K562 (cell line): ENCODE data around the gene SS18L1. TPM values are rescaled to one million over a fixed set of nuclear protein-coding genes. Genes with fewer than 3 reads are reported as not detected.
A peak's percentile ranks its signal among the peaks of the same experiment; 100 is the strongest.

Experiments
- FOXP1 ChIP-seq: sonication (generic); formaldehyde crosslinking; IDR thresholded peaks from 2 replicates; pipeline ENCODE4 v1.8.0; 2022; ENCODE audit warnings: mild to moderate bottlenecking, missing genetic modification reagents
- polyA plus RNA-seq, 8 experiments: library from polyadenylated mRNA; depleted of rRNA in 4 of 8; stranded (reverse) in 5 of 8; unstranded in 3 of 8; fragments of >200 nt; fragmentation: Nextera tagmentation in 2 of 8; fragmentation: Illumina TruSeq in 1 of 8; extraction: Ambion mirVana in 2 of 8; extraction: Trizol in 1 of 8; gene quantifications; 2 replicates each; pipeline versions ENCODE4 v1.2.1 to v1.2.3, GENCODE V29; 2011 to 2014; ENCODE audit warnings: inconsistent platforms in 1 of 8, missing spikeins in 1 of 8
- total RNA-seq, 7 experiments: library from RNA; depleted of rRNA in 6 of 7; stranded (reverse); fragments of >200 nt in 6 of 7; fragmentation: Illumina TruSeq in 2 of 7; extraction: Trizol in 2 of 7; gene quantifications; 2 replicates each; pipeline versions ENCODE4 v1.2.1 to v1.2.3, GENCODE V29; 2011 to 2021; ENCODE audit warnings: low replicate concordance in 1 of 7
- TF ChIP-seq, protein P1 (sequence below), 2 experiments: IDR thresholded peaks in 1 of 2; conservative IDR thresholded peaks in 1 of 2; 2 replicates each; pipeline ENCODE4 v1.6.1; 2016; ENCODE audit warnings: low read depth in 2 of 2, mild to moderate bottlenecking in 1 of 2, missing compliant biosample characterization in 1 of 2, missing genetic modification characterization in 1 of 2, moderate library complexity in 1 of 2
- TF ChIP-seq, protein P2 (sequence below): fragments of 250-450 bp; sonication (Bioruptor Pico); IDR thresholded peaks from 2 replicates; pipeline ENCODE4 v1.5.0; 2021; ENCODE audit warnings: mild to moderate bottlenecking, borderline replicate concordance
- TF ChIP-seq, protein P3 (sequence below): fragments of 250-450 bp; sonication (Bioruptor Pico); IDR thresholded peaks from 2 replicates; pipeline ENCODE4 v1.5.0; 2021; ENCODE audit warnings: mild to moderate bottlenecking, moderate library complexity
- TF ChIP-seq, protein P4 (sequence below), 2 experiments: fragments of 450-650 bp; conservative IDR thresholded peaks; 2 replicates each; pipeline ENCODE4 v1.6.1; 2017; ENCODE audit warnings: mild to moderate bottlenecking in 2 of 2, moderate library complexity in 2 of 2
- TF ChIP-seq, protein P5 (sequence below): fragments of 250-450 bp; sonication (Bioruptor Pico); IDR thresholded peaks from 2 replicates; pipeline ENCODE4 v1.9.0; 2021; ENCODE audit warnings: mild to moderate bottlenecking
- TF ChIP-seq, protein P6 (sequence below): IDR thresholded peaks from 3 replicates; pipeline ENCODE4 v1.6.1; 2011; ENCODE audit warnings: borderline replicate concordance, mild to moderate bottlenecking, moderate library complexity; ENCODE audit not compliant: insufficient read length; ENCODE audit errors: extremely low read depth
- TF ChIP-seq, protein P7 (sequence below): fragments of 450-650 bp; formaldehyde crosslinking; IDR thresholded peaks from 2 replicates; pipeline ENCODE4 v1.4.0; 2020; ENCODE audit warnings: mild to moderate bottlenecking

SS18L1 gene
- total and polyA plus RNA-seq, 9 of the 15 experiments (the other 6 are each of a cell fraction or from before 2014, with no cell fraction given): 2.7 to 28.3 (median 15.1) TPM

DNA sequence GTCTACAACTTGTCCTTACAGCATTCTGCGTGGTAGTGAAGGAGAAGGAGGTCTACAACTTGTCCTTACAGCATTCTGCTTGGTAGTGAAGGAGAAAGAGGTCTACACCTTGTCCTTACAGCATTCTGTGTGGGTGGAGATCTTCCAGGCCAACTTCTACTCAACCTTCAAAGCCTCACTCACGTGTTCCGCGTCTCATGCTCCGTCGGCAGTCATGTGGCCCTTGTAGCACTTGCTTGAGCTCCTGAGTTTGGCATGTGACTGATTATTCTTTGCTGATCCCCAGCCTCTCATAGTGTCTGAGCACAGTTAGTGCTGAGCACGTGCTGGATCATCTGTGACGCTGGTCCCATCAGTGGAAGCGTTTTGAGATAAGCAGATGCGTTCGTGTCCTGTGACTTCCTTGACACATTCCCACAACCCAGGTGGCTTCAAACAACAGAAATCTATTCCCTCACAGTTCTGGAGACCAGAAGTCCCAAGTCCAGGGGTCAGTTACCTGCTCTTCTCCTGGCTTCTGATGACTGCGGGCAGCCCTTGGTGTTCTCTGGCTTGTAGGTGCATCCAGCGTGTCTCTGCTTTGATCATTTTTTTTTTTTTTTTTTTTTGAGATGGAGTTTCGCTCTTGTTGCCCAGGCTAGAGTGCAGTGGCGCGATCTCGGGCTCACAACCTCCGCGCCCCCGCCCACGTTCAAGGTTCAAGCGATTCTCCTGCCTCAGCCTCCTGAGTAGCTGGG lies 2.6 kb downstream of the SS18L1 start (continued):
- TF ChIP-seq, protein P1, sequence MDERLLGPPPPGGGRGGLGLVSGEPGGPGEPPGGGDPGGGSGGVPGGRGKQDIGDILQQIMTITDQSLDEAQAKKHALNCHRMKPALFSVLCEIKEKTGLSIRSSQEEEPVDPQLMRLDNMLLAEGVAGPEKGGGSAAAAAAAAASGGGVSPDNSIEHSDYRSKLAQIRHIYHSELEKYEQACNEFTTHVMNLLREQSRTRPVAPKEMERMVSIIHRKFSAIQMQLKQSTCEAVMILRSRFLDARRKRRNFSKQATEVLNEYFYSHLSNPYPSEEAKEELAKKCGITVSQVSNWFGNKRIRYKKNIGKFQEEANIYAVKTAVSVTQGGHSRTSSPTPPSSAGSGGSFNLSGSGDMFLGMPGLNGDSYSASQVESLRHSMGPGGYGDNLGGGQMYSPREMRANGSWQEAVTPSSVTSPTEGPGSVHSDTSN (CRISPR knock-in tag; IDR thresholded peaks at IDR 0.05; ENCODE audit: low read depth): no peak
- TF ChIP-seq, protein P1 (tag; conservative IDR thresholded peaks at IDR 0.05; ENCODE audit: low read depth): peak; percentile 57; the same call in 1 of the 2 replicates
- TF ChIP-seq, protein P2, sequence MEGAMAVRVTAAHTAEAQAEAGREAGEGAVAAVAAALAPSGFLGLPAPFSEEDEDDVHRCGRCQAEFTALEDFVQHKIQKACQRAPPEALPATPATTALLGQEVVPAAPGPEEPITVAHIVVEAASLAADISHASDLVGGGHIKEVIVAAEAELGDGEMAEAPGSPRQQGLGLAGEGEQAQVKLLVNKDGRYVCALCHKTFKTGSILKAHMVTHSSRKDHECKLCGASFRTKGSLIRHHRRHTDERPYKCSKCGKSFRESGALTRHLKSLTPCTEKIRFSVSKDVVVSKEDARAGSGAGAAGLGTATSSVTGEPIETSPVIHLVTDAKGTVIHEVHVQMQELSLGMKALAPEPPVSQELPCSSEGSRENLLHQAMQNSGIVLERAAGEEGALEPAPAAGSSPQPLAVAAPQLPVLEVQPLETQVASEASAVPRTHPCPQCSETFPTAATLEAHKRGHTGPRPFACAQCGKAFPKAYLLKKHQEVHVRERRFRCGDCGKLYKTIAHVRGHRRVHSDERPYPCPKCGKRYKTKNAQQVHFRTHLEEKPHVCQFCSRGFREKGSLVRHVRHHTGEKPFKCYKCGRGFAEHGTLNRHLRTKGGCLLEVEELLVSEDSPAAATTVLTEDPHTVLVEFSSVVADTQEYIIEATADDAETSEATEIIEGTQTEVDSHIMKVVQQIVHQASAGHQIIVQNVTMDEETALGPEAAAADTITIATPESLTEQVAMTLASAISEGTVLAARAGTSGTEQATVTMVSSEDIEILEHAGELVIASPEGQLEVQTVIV (CRISPR knock-in tag): no peak
- TF ChIP-seq, protein P3, sequence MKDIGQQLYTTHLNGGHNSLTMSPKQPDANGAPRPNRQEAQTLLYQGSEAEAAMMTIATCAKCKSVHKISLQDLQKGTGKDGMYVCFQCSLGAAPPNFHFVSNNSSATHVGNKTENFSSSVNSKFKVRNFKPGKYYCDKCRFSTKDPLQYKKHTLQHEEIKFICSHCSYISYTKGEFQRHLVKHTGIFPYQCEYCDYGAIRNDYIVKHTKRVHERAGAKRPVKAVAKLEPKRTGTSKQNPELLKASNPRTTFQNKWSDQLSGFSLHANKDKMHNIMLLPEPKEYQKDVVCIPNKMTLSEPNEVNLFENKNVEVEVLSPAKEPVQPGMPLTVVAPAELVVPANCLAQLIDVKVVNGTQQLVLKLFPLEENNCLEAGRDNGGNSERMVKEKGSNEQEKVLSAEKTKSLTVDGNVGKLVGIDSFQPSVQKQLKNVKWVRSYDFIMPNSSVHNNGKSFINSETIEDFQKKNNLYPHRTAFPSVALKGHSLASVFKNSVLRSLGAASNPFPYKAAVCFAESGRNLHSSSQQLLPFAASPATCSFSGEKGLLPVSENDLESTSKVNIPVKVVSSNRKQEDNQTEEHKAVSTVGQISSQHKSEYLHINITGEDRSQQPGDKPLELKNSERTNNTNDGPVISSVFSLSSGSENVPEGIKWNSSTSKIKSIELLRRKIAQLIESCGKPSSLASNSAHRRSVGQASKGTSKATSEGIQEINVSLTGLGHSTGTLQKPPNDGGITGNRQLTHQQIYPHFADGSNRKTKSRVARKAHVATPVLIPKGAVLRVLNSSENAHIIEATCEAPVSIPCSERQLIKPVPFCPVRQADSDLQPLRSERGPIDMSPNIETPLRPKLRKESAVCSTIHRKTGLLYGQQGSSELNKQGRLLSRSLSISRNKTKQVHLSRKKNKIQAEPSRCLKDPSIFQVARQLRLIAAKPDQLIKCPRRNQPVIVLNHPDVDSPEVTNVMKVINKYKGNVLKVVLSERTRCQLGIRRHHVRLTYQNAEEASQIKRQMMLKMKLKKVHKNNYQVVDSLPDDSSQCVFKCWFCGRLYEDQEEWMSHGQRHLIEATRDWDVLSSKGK (CRISPR knock-in tag): no peak
- TF ChIP-seq, protein P4, sequence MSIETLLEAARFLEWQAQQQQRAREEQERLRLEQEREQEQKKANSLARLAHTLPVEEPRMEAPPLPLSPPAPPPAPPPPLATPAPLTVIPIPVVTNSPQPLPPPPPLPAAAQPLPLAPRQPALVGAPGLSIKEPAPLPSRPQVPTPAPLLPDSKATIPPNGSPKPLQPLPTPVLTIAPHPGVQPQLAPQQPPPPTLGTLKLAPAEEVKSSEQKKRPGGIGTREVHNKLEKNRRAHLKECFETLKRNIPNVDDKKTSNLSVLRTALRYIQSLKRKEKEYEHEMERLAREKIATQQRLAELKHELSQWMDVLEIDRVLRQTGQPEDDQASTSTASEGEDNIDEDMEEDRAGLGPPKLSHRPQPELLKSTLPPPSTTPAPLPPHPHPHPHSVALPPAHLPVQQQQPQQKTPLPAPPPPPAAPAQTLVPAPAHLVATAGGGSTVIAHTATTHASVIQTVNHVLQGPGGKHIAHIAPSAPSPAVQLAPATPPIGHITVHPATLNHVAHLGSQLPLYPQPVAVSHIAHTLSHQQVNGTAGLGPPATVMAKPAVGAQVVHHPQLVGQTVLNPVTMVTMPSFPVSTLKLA (conservative IDR thresholded peaks at IDR 0.05): peak; percentile 94 to 97
- TF ChIP-seq, protein P5, sequence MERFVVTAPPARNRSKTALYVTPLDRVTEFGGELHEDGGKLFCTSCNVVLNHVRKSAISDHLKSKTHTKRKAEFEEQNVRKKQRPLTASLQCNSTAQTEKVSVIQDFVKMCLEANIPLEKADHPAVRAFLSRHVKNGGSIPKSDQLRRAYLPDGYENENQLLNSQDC (CRISPR knock-in tag): no peak
- TF ChIP-seq, protein P6, sequence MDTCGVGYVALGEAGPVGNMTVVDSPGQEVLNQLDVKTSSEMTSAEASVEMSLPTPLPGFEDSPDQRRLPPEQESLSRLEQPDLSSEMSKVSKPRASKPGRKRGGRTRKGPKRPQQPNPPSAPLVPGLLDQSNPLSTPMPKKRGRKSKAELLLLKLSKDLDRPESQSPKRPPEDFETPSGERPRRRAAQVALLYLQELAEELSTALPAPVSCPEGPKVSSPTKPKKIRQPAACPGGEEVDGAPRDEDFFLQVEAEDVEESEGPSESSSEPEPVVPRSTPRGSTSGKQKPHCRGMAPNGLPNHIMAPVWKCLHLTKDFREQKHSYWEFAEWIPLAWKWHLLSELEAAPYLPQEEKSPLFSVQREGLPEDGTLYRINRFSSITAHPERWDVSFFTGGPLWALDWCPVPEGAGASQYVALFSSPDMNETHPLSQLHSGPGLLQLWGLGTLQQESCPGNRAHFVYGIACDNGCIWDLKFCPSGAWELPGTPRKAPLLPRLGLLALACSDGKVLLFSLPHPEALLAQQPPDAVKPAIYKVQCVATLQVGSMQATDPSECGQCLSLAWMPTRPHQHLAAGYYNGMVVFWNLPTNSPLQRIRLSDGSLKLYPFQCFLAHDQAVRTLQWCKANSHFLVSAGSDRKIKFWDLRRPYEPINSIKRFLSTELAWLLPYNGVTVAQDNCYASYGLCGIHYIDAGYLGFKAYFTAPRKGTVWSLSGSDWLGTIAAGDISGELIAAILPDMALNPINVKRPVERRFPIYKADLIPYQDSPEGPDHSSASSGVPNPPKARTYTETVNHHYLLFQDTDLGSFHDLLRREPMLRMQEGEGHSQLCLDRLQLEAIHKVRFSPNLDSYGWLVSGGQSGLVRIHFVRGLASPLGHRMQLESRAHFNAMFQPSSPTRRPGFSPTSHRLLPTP: no peak
- TF ChIP-seq, protein P7, sequence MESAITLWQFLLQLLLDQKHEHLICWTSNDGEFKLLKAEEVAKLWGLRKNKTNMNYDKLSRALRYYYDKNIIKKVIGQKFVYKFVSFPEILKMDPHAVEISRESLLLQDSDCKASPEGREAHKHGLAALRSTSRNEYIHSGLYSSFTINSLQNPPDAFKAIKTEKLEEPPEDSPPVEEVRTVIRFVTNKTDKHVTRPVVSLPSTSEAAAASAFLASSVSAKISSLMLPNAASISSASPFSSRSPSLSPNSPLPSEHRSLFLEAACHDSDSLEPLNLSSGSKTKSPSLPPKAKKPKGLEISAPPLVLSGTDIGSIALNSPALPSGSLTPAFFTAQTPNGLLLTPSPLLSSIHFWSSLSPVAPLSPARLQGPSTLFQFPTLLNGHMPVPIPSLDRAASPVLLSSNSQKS: no peak
- no peak for TF ChIP-seq FOXP1 (CRISPR knock-in tag)
